Activated T-helper 1 cell treated with Interleukin-2 at 50 U/mL for 16 hours (primary cell): Measurements from ENCODE around the gene LYZL6.
A peak's percentile ranks its signal among the peaks of the same experiment; 100 is the strongest.

Experiments used
- DNase-seq: peaks from one replicate; pipeline ENCODE4 v3.0.0-alpha.2; 2020; ENCODE audit warnings: low read depth

The LYZL6 gene, protein sequence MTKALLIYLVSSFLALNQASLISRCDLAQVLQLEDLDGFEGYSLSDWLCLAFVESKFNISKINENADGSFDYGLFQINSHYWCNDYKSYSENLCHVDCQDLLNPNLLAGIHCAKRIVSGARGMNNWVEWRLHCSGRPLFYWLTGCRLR

DNA sequence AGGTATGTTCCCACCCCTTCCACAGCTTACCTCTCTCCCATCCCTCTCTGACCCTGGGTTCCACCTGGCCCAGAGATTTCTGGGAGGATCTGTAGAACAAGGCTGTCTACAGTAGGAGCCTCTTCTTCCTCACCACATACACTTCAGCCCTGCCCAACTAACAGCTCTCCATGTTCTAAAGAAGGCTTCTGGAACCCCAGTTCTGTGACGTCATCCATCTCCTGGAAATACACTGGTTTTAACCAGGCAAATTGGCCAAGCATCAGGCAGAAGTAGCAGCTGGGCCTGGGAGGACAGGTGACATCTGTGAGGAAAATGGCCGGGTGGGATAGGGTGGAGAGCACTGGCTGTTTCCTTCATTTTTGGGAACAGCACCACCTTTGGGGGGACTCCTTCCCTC is at the start of gene LYZL6:
Gene LYZL6 (minus strand): TSS at position 177 of the 400 bp plus-strand sequence. CDS start 4,357 bp downstream, outside the sequence.
- DNase-seq, result no peak

- no peak for DNase-seq
Observed at GRCh38 chr17:35991075-35991474, 47.6 kb upstream of the LYZL6 start.

GRCh38 chr17:35988164-35988563 is 44.7 kb upstream of the LYZL6 start:
- DNase-seq, result no peak

DNA sequence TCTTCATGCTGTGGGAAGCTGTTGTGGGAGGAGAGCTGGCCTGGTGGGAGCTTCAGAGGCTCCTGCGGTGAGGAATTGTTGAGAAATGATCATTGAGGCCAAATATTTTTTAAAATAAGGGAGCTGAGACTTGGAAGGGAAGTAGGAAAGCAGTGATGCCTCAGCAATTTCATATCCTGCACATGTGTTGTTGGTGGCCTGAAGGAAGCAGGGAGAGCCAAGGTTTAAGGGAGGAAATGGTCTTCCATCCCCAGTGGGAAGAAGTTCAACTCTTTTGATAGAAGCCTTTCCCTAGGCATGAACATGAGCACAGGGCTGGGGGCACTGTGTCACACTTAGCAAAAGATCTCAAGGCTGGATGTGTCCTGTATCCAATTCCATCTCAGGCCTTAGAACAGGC is 43.1 kb upstream of the LYZL6 start, which contains the start of gene CCL14:
Gene CCL14 (minus strand): TSS at position 87 of the 400 bp plus-strand sequence. CDS start 80 bp downstream, at position 7.
- DNase-seq, result no peak

DNA sequence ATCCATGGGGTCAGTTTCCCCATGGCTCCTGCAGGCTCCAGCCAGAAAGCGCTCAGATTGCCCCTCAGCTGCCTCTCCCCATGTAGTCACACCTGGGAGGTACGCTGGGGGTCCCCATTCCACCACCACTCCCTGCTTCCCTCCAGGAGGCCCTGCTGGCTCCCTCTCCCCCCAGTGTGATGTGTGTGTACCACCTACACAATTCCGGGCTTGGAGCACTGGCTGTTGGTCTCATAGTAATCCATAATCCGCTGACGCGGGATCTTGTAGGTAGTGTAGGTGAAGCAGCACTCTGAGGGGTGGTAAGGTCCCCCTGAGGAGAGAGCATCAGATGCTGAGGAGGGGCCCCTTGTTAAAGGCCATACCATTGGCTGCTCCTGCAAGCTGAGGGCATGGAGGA is 40.6 kb upstream of the LYZL6 start:
- DNase-seq, result no peak

- DNase-seq, result no peak
Observed at GRCh38 chr17:35982409-35983191, 39.1 kb upstream of the LYZL6 start.

DNA sequence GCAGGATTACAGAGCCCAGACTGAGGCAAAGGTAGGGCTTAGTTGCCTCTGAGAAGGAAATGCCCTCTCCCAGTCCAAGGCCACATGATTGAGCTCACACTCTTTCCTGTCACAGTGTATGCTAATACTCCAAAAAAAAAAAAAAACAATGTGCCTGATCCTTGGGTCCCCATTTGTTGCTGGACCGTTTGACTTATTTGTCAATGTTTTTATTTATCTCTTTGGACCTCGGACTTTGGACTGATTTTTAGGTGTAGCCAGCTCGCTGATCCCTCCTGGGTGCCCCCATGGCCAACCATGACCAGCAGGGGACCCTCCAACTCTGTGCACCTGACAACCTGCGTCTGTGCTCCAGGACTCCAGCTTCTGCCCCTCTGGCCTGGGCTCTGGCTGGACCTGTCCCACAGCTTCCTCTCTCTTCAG is 38.4 kb upstream of the LYZL6 start:
- DNase-seq, result no peak

DNA sequence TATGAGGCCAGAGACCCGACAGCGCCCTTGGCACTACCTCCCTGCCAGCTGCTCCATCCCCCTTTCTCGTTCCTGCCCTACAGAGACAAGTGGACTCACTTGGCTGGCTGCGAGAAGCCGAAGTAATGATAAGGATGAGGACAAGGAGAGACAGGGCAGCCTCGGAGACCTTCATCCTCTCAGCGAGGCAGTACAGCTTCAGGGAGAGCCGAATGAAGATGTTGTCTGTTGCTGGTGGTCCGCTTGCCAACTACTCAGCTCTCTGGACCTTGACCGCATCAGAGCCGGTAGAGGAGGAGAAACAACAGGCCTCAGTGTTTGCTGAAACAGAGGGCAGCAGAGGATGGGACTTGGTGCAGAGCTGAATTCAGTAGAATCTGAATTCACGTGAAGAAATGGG is 37.7 kb upstream of the LYZL6 start, which contains the start of gene CCL16:
Gene CCL16 (minus strand): TSS at position 252 of the 400 bp plus-strand sequence. CDS start 77 bp downstream, at position 175.
- no peak for DNase-seq

- DNase-seq, result no peak
Observed at GRCh38 chr17:35978346-35978745, 34.8 kb upstream of the LYZL6 start.

DNA sequence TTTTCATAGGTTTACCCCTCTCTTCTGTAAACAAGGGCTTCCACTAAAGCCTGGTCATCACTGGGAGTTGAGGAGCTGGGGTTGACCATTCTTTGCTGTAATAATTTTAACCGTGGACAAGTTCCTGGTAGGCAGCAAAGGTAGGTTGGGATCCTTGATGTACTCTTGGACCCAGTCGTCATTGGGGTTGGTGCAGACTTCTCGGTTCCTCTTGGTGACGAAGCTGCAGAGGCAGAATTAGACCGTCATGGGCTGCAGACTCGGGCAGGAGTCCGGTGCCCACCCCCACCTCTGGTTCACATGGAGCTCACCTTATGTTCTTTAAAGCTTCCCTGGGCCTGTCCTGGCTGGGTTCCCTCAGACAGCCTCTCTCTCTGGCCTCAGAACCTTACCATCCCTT is 34.0 kb upstream of the LYZL6 start:
- no peak for DNase-seq

DNA sequence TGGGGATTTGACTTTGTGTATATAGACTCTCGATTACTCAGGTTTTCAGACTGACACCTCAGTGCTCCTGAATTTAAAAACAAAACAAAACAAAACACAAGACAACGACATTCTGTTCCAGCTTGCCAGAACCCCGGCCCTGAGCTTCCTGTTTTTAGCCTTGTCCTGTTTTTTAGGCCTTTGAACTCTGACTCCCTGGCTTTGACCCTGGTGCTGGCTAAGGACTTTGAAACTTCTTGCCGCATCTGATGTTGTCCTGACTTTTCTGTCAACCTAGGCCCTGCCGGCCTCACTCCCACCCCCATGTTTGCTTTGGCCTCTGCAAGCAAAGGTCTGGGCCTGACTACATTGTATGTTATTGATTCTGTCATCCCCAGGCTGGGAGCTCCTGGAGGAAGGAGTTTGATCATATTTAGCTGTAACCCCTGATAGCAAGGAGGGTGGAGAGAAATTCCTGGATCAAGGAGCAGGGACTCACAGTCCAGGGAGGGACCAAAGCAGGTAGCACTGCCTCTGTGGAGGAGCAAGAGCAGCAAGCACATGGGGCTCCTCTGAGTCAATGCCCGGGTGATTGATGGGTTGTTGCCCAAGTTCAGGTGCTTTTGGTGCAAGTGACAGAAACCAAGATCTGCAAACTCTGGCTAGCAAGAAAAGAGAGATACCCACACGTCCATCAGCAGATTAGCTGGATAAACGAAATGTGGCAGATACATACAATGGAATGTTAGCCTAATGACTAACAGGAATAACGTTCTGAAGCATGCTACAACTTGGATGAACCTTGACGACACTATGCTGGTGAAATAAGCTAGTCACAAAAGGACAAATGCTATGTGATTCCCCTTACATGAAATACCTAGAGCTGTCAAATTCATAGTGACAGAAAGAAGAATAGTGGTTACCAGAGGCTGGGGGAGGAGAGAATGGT is 30.1 kb upstream of the LYZL6 start:
- no peak for DNase-seq

DNA sequence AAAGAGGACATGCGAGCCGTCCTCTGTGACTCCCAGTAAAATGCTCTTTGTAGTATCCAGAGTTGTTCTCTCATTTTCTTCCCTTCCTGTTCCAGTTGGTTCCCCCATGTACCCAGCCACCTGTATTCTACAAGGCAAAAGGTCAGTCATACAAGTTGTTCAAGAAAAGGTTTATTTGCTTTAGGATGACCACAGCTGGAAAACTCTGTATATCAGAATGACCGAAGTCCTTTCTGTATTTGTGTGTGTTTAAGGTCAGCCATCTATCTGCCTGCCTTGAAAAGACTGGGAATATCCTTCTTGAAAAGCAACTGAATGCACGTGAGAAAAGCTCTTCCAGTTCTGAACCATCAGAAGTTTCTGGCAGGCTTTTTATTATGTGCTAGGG is 29.4 kb upstream of the LYZL6 start:
- DNase-seq, result no peak

DNA sequence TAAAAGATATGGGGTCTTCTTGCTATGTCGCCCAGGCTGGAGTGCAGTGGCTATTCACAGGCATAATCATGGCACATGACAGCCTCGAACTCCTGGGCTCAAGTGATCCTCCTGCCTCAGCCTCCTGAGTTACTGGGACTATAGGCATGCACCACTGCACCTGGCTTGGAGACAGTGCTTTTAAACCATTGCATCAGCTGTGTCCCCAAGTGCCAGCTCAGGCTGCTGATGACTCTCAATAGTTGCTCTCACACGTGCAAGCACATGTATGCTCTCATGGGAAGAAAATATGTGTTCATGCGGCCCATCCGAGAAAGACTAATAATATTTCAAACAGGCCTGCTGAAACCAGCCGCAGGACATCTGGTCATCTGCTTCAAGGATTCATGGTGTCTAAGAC is 29.0 kb upstream of the LYZL6 start:
- DNase-seq, result no peak

DNA sequence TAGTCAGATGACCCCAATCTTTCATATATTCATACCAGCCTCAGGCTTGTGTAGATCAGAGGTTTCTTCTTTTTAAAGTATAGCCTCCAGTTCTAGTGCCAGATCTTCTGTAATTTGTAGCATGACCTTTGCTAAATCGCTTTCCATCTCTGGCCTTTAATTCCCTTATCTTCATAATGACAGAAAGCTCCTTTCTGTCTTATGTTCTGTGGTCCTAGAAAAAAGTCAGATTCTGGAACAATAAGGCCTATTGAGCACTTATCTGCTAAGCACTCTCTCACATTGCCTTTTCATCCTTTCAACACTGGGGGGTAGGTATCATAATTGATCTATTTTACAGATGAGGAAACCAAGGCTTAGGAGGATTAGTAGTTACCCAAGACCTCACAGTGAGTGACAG is 28.6 kb upstream of the LYZL6 start:
- no peak for DNase-seq

GRCh38 chr17:35969558-35970380 is 26.3 kb upstream of the LYZL6 start:
- DNase-seq, result peak; percentile 37

- DNase-seq, result no peak
Observed at GRCh38 chr17:35968520-35969054, 25.1 kb upstream of the LYZL6 start.

DNA sequence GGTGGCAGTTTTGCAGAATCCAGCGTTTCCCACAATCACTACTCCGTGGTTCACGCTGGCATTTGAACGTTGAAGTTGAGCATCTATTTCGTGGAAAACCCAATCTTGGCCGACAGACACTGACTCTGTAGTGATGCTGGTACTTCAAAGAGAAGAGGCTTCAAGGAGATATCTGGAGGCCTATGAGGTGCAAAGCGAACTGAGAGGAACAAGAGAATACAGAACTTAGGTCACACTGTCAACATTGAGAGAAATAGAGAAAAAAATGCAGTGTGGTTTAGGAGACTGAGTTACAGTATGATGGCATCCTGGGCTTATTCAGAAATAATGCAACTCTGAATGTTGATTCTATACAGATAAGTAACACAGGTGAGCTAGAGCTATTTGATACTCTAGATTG is 21.8 kb upstream of the LYZL6 start:
- no peak for DNase-seq

- DNase-seq, result no peak
Observed at GRCh38 chr17:35963663-35964062, 20.1 kb upstream of the LYZL6 start.

DNA sequence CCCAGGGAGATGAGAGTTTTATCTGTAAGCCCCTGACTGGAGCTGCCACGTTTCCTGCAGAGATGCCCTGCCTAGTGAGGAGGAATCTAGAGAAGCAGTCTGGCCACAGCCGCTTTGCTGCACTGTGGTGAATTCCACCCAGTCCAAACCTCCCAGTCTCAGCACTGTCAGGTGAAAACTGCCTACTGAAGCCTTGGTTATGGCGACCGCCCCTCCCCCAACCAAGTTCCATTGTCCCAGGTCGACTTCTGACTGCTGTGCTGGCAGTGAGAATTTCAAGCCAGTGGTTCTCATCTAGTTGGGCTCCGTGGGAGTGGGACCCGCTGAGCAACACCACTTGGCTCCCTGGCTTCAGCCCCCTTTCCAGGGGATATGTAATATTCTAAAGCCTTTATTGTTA is 10.2 kb upstream of the LYZL6 start:
- DNase-seq, result no peak

DNA sequence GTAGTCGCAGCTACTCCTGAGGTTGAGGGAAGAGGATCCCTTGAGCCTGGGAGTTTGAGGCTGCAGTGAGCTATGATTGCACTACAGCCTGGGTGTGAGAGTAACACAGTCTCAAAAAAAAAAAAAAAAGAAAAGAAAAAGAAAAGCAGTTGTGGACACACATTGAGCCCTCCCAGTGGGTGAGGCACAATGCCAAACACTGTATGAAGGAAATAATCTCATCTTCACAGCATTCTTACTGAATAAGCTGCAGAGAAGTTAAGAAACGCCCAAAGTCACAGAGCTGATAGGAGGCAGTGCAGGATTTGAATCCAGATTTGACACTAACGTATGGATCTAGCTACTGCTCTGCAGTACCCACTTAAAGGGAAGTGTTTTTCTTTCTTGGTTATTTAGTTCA is 5.9 kb upstream of the LYZL6 start:
- no peak for DNase-seq

DNA sequence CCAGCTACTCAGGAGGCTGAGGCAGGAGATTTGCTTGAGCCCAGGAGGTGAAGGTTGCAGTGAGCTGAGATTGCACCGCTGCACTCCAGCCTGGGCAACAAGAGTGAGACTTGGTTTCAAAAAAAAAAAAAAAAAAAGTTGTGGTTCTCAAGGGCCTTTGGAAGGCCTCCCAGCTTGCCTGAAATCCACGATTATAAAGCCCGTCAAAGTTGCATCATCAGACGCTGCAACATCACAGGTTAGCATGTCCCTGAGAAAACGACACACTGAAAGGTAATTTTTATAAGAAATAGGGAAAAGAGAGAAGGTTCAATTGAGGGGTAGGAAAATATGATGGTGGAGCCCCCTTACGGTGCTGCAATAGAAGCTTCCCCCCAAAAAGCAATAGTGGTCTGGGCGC is 4.6 kb upstream of the LYZL6 start:
- no peak for DNase-seq
